C4-2B (cell line): Measurements from ENCODE around the gene SHLD1.

Source experiments
- H3K27ac ChIP-seq: fragments of 450-650 bp; 2 replicates; pipeline ENCODE4 v1.5.1; 2017
- ZFX ChIP-seq: fragments of 450-650 bp; IDR thresholded peaks from 2 replicates; pipeline ENCODE4 v1.6.1; 2017
- TF ChIP-seq, protein P1 (sequence below): fragments of 450-650 bp; conservative IDR thresholded peaks from 2 replicates; pipeline ENCODE4 v1.5.1; 2017; ENCODE audit warnings: mild to moderate bottlenecking

SHLD1 gene

DNA sequence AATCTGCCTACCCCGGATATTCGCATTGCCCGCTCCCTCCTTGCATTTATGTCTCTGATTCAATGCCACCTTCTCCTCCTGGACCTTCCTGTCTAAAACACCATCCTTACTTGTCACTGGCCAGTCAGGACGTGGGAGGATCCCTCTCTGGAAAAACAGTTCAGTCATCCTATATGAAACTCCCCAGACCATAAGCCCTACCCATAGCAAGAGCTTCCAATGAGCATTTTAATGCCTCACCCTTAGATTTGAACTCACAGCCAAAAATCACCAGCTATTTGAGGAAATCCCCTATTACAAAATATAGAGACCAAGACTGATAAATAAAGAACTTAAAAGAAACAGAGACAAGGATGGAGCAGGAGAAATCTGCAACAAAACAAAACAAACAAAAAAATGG lies 86.4 kb downstream of the SHLD1 start:
- TF ChIP-seq ZFX = no peak
- TF ChIP-seq, protein P1, sequence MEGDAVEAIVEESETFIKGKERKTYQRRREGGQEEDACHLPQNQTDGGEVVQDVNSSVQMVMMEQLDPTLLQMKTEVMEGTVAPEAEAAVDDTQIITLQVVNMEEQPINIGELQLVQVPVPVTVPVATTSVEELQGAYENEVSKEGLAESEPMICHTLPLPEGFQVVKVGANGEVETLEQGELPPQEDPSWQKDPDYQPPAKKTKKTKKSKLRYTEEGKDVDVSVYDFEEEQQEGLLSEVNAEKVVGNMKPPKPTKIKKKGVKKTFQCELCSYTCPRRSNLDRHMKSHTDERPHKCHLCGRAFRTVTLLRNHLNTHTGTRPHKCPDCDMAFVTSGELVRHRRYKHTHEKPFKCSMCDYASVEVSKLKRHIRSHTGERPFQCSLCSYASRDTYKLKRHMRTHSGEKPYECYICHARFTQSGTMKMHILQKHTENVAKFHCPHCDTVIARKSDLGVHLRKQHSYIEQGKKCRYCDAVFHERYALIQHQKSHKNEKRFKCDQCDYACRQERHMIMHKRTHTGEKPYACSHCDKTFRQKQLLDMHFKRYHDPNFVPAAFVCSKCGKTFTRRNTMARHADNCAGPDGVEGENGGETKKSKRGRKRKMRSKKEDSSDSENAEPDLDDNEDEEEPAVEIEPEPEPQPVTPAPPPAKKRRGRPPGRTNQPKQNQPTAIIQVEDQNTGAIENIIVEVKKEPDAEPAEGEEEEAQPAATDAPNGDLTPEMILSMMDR = no peak
- no peak overlapping the region for H3K27ac ChIP-seq

DNA sequence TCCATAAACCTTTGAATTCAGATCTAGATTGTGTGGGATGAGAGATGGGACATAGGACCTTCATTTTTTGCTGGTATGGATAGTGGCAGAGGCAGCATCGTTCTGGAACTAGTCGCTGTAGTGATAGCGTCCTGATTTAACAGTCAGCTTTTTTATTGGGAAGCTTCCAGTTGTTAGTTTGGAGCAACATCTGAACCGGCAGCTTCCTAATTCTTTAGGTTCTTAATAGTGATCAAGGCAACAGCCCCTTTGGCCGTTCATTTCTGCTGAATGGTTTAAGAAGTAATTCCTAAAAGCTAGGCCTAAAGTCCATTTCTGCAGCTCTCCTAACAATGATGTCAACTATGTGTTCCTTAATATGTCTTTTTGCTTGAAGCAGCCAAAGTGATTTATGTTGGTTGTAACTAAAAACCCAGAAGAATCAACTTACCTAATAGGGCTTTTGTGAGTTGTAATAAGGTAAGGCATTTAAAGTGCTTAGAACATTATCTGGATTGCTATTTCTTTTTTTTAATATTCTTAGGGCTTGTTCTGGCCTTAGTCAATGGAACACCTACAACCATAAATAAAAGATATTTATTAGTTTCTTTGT lies 90.3 kb downstream of the SHLD1 start:
- no peak overlapping the region for H3K27ac ChIP-seq
- TF ChIP-seq ZFX = no peak
- TF ChIP-seq, protein P1 = no peak

DNA sequence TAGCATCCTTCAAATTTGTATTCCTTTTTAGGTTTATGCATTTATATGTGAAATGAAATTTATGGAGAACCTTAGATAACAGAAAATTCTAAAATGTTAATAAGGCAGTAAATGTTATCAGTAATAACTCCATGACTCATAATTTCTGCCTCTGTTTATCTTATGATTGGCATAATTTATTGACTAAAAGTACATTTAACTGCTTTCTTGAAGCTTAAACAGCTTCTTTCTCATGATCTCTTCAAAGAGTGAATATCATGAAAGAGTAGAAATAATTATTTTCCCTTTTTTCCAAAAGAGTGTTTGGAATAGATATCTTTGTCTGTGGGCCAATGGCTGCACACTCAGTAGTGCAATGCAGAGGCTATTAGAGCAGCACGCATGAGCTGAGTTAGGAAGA lies 91.3 kb downstream of the SHLD1 start:
- H3K27ac ChIP-seq = no peak overlapping the region
- TF ChIP-seq, protein P1 = no peak
- no peak for TF ChIP-seq ZFX

DNA sequence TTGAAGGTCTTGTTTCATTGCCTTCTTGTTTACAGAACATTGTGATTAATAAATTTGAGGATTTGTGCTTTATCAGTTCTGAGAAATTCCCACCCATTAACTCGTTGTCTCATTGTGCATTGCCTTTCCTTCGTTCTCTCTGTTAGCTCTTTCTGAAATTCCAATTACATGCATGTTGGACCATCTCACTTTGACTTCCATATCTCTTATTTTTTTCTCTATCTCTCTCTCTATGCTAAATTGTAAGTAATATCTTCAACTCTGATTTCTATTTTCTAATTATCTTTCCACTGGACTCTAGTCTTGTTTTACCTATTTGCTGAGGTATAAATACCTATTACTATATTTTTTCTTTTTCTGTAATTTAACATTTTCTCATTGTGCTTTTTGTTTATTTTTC lies 92.3 kb downstream of the SHLD1 start:
- no peak overlapping the region for H3K27ac ChIP-seq

DNA sequence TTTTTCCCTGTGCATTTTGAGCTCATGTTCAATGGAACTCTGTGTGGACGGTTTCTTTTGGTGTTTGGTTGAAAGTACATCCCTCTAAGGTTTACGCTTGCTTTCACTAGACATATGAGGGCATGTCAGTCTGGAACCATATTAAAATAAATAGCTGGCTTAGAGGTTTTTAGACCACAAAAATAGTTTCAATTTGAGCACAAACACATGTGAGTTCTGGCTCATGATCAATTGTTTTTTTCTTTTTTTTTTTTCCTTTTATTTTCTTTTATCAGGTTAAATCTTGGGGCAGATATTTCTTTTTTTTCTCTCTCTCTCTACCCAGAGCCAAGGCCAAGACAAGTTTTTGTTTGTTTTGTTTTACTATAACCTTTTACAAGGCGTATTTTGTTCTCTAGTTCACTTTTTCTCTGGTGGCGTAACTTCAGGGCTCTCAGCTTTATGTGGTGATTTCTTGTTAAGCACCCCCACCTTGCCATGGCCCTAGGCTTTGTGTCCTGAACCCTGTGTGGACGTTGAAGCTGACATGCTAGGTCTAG lies 92.9 kb downstream of the SHLD1 start:
- no peak for TF ChIP-seq ZFX
- TF ChIP-seq, protein P1 = no peak
- H3K27ac ChIP-seq = no peak overlapping the region

More for the DNA sequence above, 92.3 kb downstream of the SHLD1 start:
- TF ChIP-seq, protein P1 = no peak
- TF ChIP-seq ZFX = no peak

DNA sequence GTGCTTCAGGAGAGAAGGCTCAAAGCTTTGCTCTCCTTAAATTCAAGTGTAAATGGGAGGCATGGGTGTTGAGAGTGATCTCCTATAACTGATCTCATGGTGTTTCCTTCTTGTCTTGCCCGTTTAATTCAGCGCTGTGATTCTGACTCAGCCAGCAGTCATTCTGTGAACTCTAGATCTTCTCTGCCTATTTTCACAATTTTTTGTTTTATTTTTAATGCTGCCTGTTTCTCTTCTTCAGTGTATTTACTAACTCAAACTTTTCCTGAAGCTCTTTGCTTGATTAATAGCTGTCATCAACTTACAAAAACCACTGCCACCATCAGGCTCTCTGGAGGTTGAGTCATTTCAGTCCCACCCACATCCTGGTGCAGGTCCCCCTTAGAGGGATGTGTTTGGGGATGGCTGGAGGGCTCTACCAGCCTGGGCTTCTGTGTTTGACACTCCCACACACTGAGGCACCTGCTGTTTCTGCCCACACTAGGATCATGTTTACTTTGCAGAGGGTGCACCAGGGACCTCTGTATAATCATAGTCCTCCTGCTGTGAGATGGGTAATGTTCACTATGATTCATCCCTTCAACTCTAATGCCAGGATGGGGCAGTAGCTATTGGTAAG lies 94.0 kb downstream of the SHLD1 start:
- no peak for TF ChIP-seq ZFX
- TF ChIP-seq, protein P1 = no peak
- H3K27ac ChIP-seq = no peak overlapping the region

DNA sequence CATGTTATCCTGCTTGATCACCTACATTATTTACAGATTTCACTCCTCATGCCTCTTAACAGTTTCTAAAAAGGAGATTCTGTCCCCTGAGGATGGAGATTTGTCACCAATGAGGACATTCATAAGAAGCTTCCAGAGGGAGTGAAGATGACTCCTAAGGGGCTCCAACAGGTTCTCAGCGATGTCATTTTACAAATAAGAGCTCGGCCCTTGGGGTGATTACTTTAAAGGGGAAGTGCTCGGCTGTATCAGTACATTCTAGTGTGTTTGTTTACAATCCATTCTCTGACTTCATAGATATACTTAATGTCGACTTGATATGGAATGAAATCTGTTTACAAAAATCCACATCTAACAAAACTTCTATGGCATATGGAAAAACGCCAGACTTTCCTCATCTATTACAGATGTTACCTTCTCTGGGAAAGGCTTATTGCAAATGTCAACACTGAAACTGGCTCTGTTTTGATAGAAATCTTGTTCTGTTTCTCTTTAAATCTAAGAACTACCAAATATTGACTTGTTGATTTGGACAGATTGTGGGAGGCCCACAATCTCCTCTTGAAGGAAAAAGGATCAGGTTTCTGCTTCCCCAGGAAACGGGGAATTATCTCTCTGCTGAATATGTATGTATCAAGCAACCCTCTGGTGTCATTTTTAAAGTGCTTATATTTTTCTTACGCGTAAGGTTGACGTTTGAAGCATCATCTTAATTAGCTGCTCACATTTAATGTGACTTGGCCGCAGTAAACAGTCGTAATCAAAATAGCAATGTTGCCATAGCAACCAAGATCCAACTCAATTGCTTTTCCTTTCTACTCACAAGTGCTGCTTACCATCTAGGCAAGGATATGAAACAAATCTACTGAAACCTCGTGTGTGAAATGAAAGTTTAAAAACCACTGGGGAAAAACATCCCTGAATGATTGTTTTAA lies 95.7 kb downstream of the SHLD1 start:
- H3K27ac ChIP-seq = no peak overlapping the region
- TF ChIP-seq ZFX = no peak
- TF ChIP-seq, protein P1 = no peak
